ENCODE results near the gene RAB36. TPM values are rescaled to one million over a fixed set of nuclear protein-coding genes. Genes with fewer than 3 reads are reported as not detected.

RAB36 gene
- total RNA-seq, 2 experiments from 2014 or later = 0.41 to 3.0 TPM

DNA sequence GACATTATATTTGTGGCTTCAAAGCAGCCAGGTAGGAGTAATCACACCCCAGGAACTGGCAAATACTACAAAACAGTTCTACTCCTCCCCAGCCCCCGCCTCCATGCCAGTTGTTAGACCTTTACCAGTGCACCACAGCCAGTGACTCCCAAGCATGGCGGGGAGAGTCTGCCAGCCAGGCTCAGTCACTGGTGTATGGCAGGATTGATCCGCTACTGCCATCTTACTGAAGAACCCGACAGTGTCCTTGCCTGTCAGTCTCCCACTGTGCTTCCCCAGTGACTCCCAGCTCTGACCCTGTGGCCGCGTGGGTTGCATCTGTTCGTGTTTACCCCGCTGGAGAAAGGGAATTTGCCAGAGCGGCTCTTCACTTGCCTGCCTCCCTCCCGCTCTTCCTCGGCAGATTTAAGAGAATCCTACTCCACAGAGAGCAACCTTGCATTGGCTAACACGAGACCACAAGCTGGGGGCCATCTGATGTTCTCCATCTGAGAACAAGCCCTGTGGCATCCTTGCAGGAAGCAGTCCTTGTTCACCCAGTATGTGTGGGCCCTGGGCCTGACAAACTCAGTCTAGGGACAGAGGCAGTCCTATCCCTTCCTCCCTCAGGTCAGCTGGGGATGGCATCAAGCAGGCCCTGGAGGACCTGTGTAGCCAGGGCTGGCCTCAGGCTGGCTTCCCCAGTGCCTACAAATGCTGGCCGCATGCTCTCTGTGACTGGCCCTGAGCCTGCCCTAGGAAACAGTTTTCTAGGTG lies 41.9 kb upstream of the RAB36 start:
- no peak overlapping the region for H3K4me2 ChIP-seq (ENCODE audit: low read length)
- H3K36me3 ChIP-seq (ENCODE audit: insufficient read depth, low read length) = peaks cover 24% of the 10 kb centered on the region; the same call in 1 of the 2 replicates
- no peak overlapping the region for H2AFZ ChIP-seq (ENCODE audit: low read length)
- H4K20me1 ChIP-seq (ENCODE audit: insufficient read depth, low read length) = no peaks in the 10 kb centered on the region
- BruUV-seq (replicated peaks) = no TSS peak
- no peak for DNase-seq (ENCODE audit: low spot score)
- H3K79me2 ChIP-seq (ENCODE audit: insufficient read depth, low read depth, low read length) = no peaks in the 10 kb centered on the region
- TF ChIP-seq EZH2phosphoT487 (IDR thresholded peaks at IDR 0.05; ENCODE audit: borderline replicate concordance, low read depth, low read length) = no peak
- TF ChIP-seq, protein P1, sequence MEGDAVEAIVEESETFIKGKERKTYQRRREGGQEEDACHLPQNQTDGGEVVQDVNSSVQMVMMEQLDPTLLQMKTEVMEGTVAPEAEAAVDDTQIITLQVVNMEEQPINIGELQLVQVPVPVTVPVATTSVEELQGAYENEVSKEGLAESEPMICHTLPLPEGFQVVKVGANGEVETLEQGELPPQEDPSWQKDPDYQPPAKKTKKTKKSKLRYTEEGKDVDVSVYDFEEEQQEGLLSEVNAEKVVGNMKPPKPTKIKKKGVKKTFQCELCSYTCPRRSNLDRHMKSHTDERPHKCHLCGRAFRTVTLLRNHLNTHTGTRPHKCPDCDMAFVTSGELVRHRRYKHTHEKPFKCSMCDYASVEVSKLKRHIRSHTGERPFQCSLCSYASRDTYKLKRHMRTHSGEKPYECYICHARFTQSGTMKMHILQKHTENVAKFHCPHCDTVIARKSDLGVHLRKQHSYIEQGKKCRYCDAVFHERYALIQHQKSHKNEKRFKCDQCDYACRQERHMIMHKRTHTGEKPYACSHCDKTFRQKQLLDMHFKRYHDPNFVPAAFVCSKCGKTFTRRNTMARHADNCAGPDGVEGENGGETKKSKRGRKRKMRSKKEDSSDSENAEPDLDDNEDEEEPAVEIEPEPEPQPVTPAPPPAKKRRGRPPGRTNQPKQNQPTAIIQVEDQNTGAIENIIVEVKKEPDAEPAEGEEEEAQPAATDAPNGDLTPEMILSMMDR (conservative IDR thresholded peaks at IDR 0.05; ENCODE audit: low read length) = no peak
- H3K4me1 ChIP-seq (ENCODE audit: insufficient read depth, low read length, poor library complexity, severe bottlenecking) = no peaks in the 10 kb centered on the region
- H3K27ac ChIP-seq (ENCODE audit: low read depth, low read length, poor library complexity, severe bottlenecking) = no peak overlapping the region
- no peak overlapping the region for H3K4me3 ChIP-seq (ENCODE audit: low read depth, low read length, poor library complexity, severe bottlenecking)
- CTCF ChIA-PET (ENCODE audit: unreplicated experiment) = no interaction called here
- intact Hi-C loops (cut with micrococcal nuclease; ENCODE audit: unreplicated experiment) = no loop called here
- no peaks in the 10 kb centered on the region for H3K9me3 ChIP-seq (ENCODE audit: low read length)
- H3K9me2 ChIP-seq (ENCODE audit: insufficient read depth, low read length) = no peaks in the 10 kb centered on the region
- POLR2A ChIA-PET = interaction anchor here (0.6 kb wide), 1 partner anchor 113 kb away, joined by 3 read pairs; no protein-coding TSS in a partner anchor

DNA sequence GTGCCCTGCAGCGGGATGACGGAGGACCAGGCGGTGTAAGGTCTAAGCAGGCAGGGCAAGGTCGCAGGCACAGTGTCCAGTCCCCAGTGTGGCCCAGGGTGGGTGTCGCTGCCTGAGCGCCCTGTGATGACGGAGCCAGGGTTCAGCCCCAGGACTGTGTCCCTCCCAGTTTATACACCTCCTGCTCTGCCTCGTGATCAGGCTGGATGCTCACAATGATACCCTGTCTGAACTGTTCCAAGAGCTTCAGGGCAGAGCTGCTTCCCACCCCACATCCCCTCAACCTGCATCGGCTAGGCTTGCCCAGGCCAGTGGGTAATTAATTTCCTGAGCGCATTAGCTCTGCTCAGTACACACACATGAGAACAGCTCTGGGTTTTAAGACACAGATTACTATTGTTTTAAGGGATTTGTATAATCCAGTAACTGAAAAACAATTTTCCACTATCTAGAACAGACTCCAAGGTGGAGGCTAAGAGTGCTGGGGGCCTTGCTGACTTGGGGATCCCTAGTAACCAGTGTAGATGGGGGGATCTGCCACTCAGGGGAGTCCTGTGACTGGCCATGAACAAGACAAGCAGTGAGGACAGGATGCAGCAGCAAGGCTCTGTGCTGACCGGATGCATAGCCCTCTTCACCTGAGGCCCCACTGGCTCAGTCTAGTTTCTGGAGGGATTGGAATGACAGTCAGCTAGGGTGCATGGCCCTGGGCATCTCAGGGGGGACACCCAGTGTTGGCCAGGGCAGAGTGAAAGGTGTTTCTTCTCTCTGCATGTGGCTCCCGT lies 40.9 kb upstream of the RAB36 start:
- BruUV-seq (replicated peaks) = no TSS peak
- no peaks in the 10 kb centered on the region for H3K9me3 ChIP-seq (ENCODE audit: low read length)

More for the DNA sequence above, 40.9 kb upstream of the RAB36 start:
- no peak overlapping the region for H2AFZ ChIP-seq (ENCODE audit: low read length)
- H3K79me2 ChIP-seq (ENCODE audit: insufficient read depth, low read depth, low read length) = no peaks in the 10 kb centered on the region
- no peak overlapping the region for H3K4me2 ChIP-seq (ENCODE audit: low read length)
- no peaks in the 10 kb centered on the region for H3K9me2 ChIP-seq (ENCODE audit: insufficient read depth, low read length)
- H3K36me3 ChIP-seq (ENCODE audit: insufficient read depth, low read length) = peaks cover 22% of the 10 kb centered on the region; the same call in 1 of the 2 replicates
- CTCF ChIA-PET (ENCODE audit: unreplicated experiment) = no interaction called here
- TF ChIP-seq, protein P1 (conservative IDR thresholded peaks at IDR 0.05; ENCODE audit: low read length) = no peak
- no peak for TF ChIP-seq EZH2phosphoT487 (IDR thresholded peaks at IDR 0.05; ENCODE audit: borderline replicate concordance, low read depth, low read length)
- no peak for DNase-seq (ENCODE audit: low spot score)
- H3K27ac ChIP-seq (ENCODE audit: low read depth, low read length, poor library complexity, severe bottlenecking) = no peak overlapping the region
- POLR2A ChIA-PET = no interaction called here
- intact Hi-C loops (cut with micrococcal nuclease; ENCODE audit: unreplicated experiment) = no loop called here
- H4K20me1 ChIP-seq (ENCODE audit: insufficient read depth, low read length) = no peaks in the 10 kb centered on the region
- no peak overlapping the region for H3K4me3 ChIP-seq (ENCODE audit: low read depth, low read length, poor library complexity, severe bottlenecking)
- H3K4me1 ChIP-seq (ENCODE audit: insufficient read depth, low read length, poor library complexity, severe bottlenecking) = no peaks in the 10 kb centered on the region
